Renal pelvis (tissue), 4 donors: ENCODE measurements around the gene SLC44A4. TPM values are rescaled to one million over a fixed set of nuclear protein-coding genes. Genes with fewer than 3 reads are reported as not detected.
"Not testable (repeated sequence)": the region's sequence is repeated elsewhere in the genome, so short reads cannot be mapped to it uniquely, and the experiment has no call there.

Experiments
- DNase-seq: peaks from one replicate; pipeline ENCODE4 v3.0.0-alpha.2; 2013
- polyA plus RNA-seq, 3 donors: library from polyadenylated mRNA; unstranded; fragments of 120-200 nt; gene quantifications; one replicate each; pipeline ENCODE4 v1.2.1, GENCODE V29; 2013; ENCODE audit not compliant: insufficient read length in 3 of 3

Gene SLC44A4
- polyA plus RNA-seq, 3 donors, result 35.1 to 68.8 (median 66.9) TPM

GRCh38 chr6:31882344-31882743, 3.5 kb upstream of the SLC44A4 start:
- no peak for DNase-seq

- no peak for DNase-seq
Measured at GRCh38 chr6:31881136-31881859, 2.5 kb upstream of the SLC44A4 start.

- DNase-seq, result no peak
Measured at GRCh38 chr6:31880616-31881015, 1.8 kb upstream of the SLC44A4 start.

- DNase-seq, result no peak
Measured at GRCh38 chr6:31879901-31880300, 1.1 kb upstream of the SLC44A4 start.

- no peak for DNase-seq
Measured at GRCh38 chr6:31879143-31879542, 346 bp upstream of the SLC44A4 start.

GRCh38 chr6:31878222-31878621, 575 bp downstream of the SLC44A4 start:
- DNase-seq, result no peak

- peak; percentile 58 for DNase-seq
Measured at GRCh38 chr6:31877651-31878161, 1.1 kb downstream of the SLC44A4 start.

GRCh38 chr6:31877125-31877650, 1.6 kb downstream of the SLC44A4 start:
- no peak for DNase-seq

GRCh38 chr6:31876357-31876756, 2.4 kb downstream of the SLC44A4 start:
- no peak for DNase-seq

- no peak for DNase-seq
Measured at GRCh38 chr6:31875877-31876276, 2.9 kb downstream of the SLC44A4 start.

GRCh38 chr6:31874836-31875572, 3.8 kb downstream of the SLC44A4 start:
- no peak for DNase-seq

- no peak for DNase-seq
Measured at GRCh38 chr6:31874084-31874670, 4.6 kb downstream of the SLC44A4 start.

- no peak for DNase-seq
Measured at GRCh38 chr6:31871046-31871659, 7.6 kb downstream of the SLC44A4 start.

- DNase-seq, result no peak
Measured at GRCh38 chr6:31870385-31870921, 8.3 kb downstream of the SLC44A4 start.

GRCh38 chr6:31869343-31869742, 9.5 kb downstream of the SLC44A4 start:
- DNase-seq, result no peak

- DNase-seq, result not testable (repeated sequence)
Measured at GRCh38 chr6:31868658-31868971, 10.2 kb downstream of the SLC44A4 start.

GRCh38 chr6:31865205-31866118, 13.3 kb downstream of the SLC44A4 start:
- no peak for DNase-seq

GRCh38 chr6:31864818-31865204, 14.0 kb downstream of the SLC44A4 start:
- no peak for DNase-seq

GRCh38 chr6:31864123-31864562, 14.7 kb downstream of the SLC44A4 start:
- not testable (repeated sequence) for DNase-seq

GRCh38 chr6:31862344-31863235, 16.2 kb downstream of the SLC44A4 start, which contains the start of gene NEU1:
Gene NEU1, minus strand, starts transcription at chr6:31862821. Its CDS starts 45 bp downstream, at chr6:31862776.
- peak; percentile 100 for DNase-seq
